HG03521 (cell line): ENCODE results near the gene CRISPLD2.

Source experiments
- ATAC-seq: cut with Tn5 transposase; IDR thresholded peaks from one replicate; pipeline ENCODE4 v1.9.1; 2021; ENCODE audit warnings: mild to moderate bottlenecking, moderate library complexity; ENCODE audit not compliant: unreplicated experiment

CRISPLD2 gene

GRCh38 chr16:84948851-84949610 lies 129.2 kb downstream of the CRISPLD2 start:
- no peak for ATAC-seq

GRCh38 chr16:84949772-84950436 lies 130.1 kb downstream of the CRISPLD2 start:
- ATAC-seq: no peak

DNA sequence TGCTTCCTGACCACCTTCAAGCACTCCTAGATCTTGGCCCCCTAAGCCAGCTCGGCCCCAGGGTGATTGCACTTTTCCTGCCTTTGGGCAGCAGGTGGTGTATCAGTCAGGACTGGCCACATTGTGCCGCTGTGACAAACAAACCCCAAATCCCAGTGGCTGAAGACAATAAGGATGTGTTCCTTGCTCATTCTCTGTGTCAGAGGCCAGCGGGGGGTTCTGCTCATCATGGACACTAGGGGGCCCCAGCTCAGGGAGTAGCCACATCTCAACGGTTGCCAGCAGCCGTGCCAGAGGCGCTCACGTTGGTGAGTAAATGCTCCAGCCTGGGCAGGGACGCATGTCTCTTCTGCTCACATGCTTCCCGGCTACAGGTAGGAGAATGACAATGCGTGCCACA lies 131.1 kb downstream of the CRISPLD2 start:
- no peak for ATAC-seq

DNA sequence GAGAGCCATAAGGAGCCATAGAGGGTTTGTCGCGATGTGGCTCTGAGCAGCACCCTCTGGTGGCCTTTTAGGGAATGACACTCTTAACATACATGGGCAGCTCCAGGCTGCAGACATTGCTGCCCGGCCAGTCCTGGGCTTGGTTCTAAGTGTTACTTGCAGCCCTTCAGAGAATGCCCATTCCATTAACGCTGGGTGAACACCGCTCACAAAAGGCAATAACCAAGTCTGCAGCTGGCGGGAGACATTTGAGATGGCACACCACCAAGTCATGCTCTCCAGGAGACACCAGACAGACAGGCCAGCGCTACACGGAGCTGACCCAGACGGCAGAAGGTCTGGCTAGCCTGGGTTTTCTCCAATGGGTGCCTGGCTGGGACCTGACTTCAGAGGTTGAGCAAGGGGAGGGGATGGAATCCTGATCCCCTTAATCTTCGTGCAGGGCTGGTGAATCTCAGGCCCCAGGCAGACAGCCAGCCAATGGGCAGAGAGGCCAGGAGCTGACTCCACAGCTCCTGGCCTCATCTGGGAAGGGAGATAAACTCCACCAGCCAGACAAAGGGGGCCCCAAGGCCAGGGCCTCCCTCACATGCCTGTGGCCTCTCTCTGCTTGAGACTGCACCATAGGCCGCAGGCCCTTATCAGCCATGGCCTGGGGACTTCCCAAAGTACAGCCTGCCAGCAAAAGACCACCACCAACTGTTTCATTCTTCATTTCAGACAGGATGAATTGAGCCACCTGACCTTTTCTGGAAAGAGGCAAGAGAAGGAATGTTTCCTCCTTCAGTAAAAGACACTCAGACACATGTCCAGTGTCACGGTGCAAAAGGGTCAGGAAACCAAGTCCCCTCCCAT lies 132.8 kb downstream of the CRISPLD2 start:
- ATAC-seq: no peak

- no peak for ATAC-seq
Measured at GRCh38 chr16:84953190-84953746, 133.5 kb downstream of the CRISPLD2 start.

DNA sequence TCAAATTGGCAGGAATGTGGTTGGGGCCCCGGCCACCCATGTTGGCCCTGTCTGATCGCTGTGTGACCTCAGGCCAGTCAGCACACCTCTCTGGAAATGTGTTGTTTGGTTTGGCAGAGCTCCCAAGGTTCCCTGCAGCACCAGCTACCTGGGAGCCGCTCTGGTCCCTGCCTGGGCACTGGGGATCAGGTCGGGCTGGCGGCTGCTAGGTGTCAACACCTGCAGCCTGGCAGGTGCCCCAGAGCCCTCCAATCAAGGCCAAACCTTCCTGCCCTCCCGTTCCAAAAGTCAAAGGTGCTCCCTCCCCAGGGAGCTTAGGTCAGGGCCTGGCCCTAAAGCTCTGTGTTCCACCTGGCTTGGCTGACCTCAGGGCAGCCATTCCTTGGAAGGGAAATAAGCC lies 135.6 kb downstream of the CRISPLD2 start:
- ATAC-seq: no peak

DNA sequence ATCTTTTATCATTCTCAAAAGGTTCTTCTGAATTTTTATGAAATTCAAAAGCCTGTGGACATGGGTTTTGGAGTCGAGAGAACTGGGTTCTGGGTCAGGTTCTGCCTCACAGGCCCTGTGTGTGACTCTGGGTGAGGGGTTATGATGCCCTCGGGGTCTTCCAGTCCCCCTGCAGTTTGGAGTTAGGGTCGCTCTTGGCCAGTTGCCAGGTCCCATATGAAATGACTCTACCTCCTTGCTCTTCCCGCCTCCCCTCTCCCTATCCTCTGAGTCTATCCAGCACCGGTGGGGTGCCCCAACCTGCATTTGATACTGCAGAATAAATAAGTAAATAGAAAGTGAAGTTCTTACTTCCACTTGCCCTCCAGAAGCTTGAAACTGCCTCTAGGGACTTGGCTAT lies 137.4 kb downstream of the CRISPLD2 start:
- no peak for ATAC-seq

DNA sequence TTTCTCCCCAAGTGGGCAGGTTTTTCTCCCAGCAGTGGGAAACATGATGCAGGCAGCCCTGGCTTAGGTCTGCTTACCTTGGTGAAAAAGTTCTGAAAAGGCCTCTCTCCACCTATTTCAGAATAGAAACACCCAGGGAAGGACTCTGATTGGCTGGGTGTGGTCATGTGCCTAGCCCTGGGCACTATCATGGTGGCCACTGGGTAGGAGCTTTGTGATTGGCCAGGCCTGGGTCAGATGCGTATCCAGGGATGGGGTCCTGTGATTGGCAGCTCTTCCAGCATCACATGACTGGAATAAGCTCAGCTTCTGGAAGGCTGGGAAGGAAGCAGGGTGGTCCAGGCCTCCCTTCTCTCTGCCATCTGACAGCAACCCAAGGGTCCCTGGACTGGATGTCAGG lies 138.0 kb downstream of the CRISPLD2 start:
- ATAC-seq: no peak
